ENCODE results near the gene CDK16.

The CDK16 gene

GRCh38 chrX:47209508-47210238 lies 8.8 kb upstream of the CDK16 start:
- DNase-seq, result no peak

GRCh38 chrX:47210661-47211425 lies 7.6 kb upstream of the CDK16 start:
- no peak for DNase-seq

GRCh38 chrX:47212381-47213293 lies 5.8 kb upstream of the CDK16 start:
- DNase-seq, result no peak

GRCh38 chrX:47214435-47215077 lies 3.9 kb upstream of the CDK16 start:
- no peak for DNase-seq

GRCh38 chrX:47215291-47215900 lies 3.1 kb upstream of the CDK16 start:
- no peak for DNase-seq

GRCh38 chrX:47216393-47216925 lies 2.0 kb upstream of the CDK16 start:
- no peak for DNase-seq

GRCh38 chrX:47217121-47217851 lies 1.2 kb upstream of the CDK16 start:
- no peak for DNase-seq

- DNase-seq, result peak; percentile 83
These were observed 615 bp upstream of the CDK16 start for GRCh38 chrX:47217852-47218279.

- DNase-seq, result no peak
These were observed 687 bp downstream of the CDK16 start for GRCh38 chrX:47218920-47219815.

GRCh38 chrX:47221756-47222155 lies 3.3 kb downstream of the CDK16 start:
- DNase-seq, result no peak

- DNase-seq, result no peak
These were observed 4.4 kb downstream of the CDK16 start for GRCh38 chrX:47222751-47223350.

- no peak for DNase-seq
These were observed 5.2 kb downstream of the CDK16 start for GRCh38 chrX:47223476-47224250.

GRCh38 chrX:47224266-47224895 lies 5.9 kb downstream of the CDK16 start:
- no peak for DNase-seq

GRCh38 chrX:47224896-47225290 lies 6.4 kb downstream of the CDK16 start:
- DNase-seq, result no peak

- no peak for DNase-seq
These were observed 7.6 kb downstream of the CDK16 start for GRCh38 chrX:47226071-47226470.

GRCh38 chrX:47226531-47227333 lies 8.3 kb downstream of the CDK16 start:
- no peak for DNase-seq

GRCh38 chrX:47227334-47227583 lies 8.8 kb downstream of the CDK16 start:
- no peak for DNase-seq

Data from NCI-H187 treated with DMSO at 0.1 percent for 48 hours (cell line).